ENCODE results near the gene HYOU1. TPM values are rescaled to one million over a fixed set of nuclear protein-coding genes. Genes with fewer than 3 reads are reported as not detected.

Gene HYOU1
- total RNA-seq, 2 experiments from 2014 or later, result 76.5 to 81.4 TPM

GRCh38 chr11:119056421-119056999 is 495 bp downstream of the HYOU1 start:
- Mint-ChIP-seq H3K27ac (peak overlapping the region; percentile 80), H3K4me1 (ENCODE audit: low read depth) (peaks cover 36% of the 10 kb centered on the region), H3K36me3 (ENCODE audit: low read depth) (peaks cover 63% of the 10 kb centered on the region), H3K27me3 (no peaks in the 10 kb centered on the region), H3K9me3 (no peaks in the 10 kb centered on the region), H3K4me3 (peak overlapping the region; percentile 99)
- Histone ChIP-seq H3K9me3 (ENCODE audit: control insufficient read depth in 1 of 2, insufficient read depth in 1 of 2, low read length in 2 of 2) (no peaks in the 10 kb centered on the region), H3K36me3 (ENCODE audit: insufficient read depth, low read length) (peaks cover 44% of the 10 kb centered on the region), H3K4me3 (ENCODE audit: low read length) (peak overlapping the region; percentile 69), H3K27me3 (ENCODE audit: control insufficient read depth in 1 of 2, insufficient read depth in 2 of 2, low read length in 2 of 2) (no peaks in the 10 kb centered on the region), H3K4me1 (ENCODE audit: insufficient read depth, low read length) (peaks cover 39% of the 10 kb centered on the region), H3K27ac (ENCODE audit: low read depth in 1 of 2, low read length in 2 of 2) (peak overlapping the region; percentile 67 to 83)
- peak in 12 of 14 experiments; percentile 12 to 82 (median 45) for DNase-seq
- no peak for TF ChIP-seq CTCF (IDR thresholded peaks at IDR 0.05)
- ATAC-seq (ENCODE audit: poor library complexity), result peak; percentile 10
- ChIA-PET CTCF (interaction anchor here (0.7 to 2.9 kb wide), 9 partner anchors 9 to 150 kb away, joined by 3 to 22 read pairs (median 3); partner anchors contain the start of genes CBL, HINFP, SLC37A4 and TRAPPC4), POLR2A (interaction anchor here (0.6 to 3.5 kb wide), 21 partner anchors 9 to 265 kb away, joined by 3 to 38 read pairs (median 4); partner anchors contain the start of genes C2CD2L, CENATAC, DPAGT1 and HINFP)
- intact Hi-C loops (cut with DNase I, micrococcal nuclease), result loop anchor here (1.0 to 2.0 kb wide), 3 partner anchors 10 to 38 kb away; partner anchors contain the start of gene SLC37A4 (in 1 of the 2)

GRCh38 chr11:119055901-119056300 is 1.1 kb downstream of the HYOU1 start:
- Mint-ChIP-seq H3K36me3 (ENCODE audit: low read depth) (peaks cover 69% of the 10 kb centered on the region), H3K4me1 (ENCODE audit: low read depth) (peaks cover 36% of the 10 kb centered on the region), H3K9me3 (no peaks in the 10 kb centered on the region), H3K27ac (peak overlapping the region; percentile 80), H3K27me3 (no peaks in the 10 kb centered on the region), H3K4me3 (peak overlapping the region; percentile 99)
- Histone ChIP-seq H3K27me3 (ENCODE audit: control insufficient read depth in 1 of 2, insufficient read depth in 2 of 2, low read length in 2 of 2) (no peaks in the 10 kb centered on the region), H3K36me3 (ENCODE audit: insufficient read depth, low read length) (peaks cover 50% of the 10 kb centered on the region), H3K9me3 (ENCODE audit: control insufficient read depth in 1 of 2, insufficient read depth in 1 of 2, low read length in 2 of 2) (no peaks in the 10 kb centered on the region), H3K4me3 (ENCODE audit: low read length) (peak overlapping the region; percentile 69), H3K27ac (ENCODE audit: low read depth in 1 of 2, low read length in 2 of 2) (peak overlapping the region; percentile 67 to 83), H3K4me1 (ENCODE audit: insufficient read depth, low read length) (peaks cover 42% of the 10 kb centered on the region)
- ChIA-PET CTCF (interaction anchor here (1.1 to 2.9 kb wide), 6 partner anchors 9 to 43 kb away, joined by 3 to 22 read pairs (median 4); partner anchors contain the start of genes SLC37A4, TRAPPC4 and VPS11), POLR2A (interaction anchor here (0.8 to 3.5 kb wide), 15 partner anchors 9 to 264 kb away, joined by 3 to 38 read pairs (median 4); partner anchors contain the start of genes C2CD2L, CENATAC, DPAGT1 and HINFP)
- DNase-seq, result peak in 4 of 14 experiments; percentile 4 to 45 (median 26)
- TF ChIP-seq CTCF (IDR thresholded peaks at IDR 0.05), result no peak
- no peak for ATAC-seq (ENCODE audit: poor library complexity)
- intact Hi-C loops (cut with DNase I, micrococcal nuclease), result loop anchor here (1.0 to 2.0 kb wide), 3 partner anchors 10 to 39 kb away; partner anchors contain the start of gene SLC37A4 (in 1 of the 2)

GRCh38 chr11:119054418-119054817 is 2.6 kb downstream of the HYOU1 start:
- Histone ChIP-seq H3K36me3 (ENCODE audit: insufficient read depth, low read length) (peaks cover 62% of the 10 kb centered on the region), H3K27me3 (ENCODE audit: control insufficient read depth in 1 of 2, insufficient read depth in 2 of 2, low read length in 2 of 2) (no peaks in the 10 kb centered on the region), H3K4me1 (ENCODE audit: insufficient read depth, low read length) (peaks cover 43% of the 10 kb centered on the region), H3K4me3 (ENCODE audit: low read length) (no peak overlapping the region), H3K27ac (ENCODE audit: low read depth in 1 of 2, low read length in 2 of 2) (no peak overlapping the region), H3K9me3 (ENCODE audit: control insufficient read depth in 1 of 2, insufficient read depth in 1 of 2, low read length in 2 of 2) (no peaks in the 10 kb centered on the region)
- Mint-ChIP-seq H3K27ac (no peak overlapping the region), H3K9me3 (no peaks in the 10 kb centered on the region), H3K36me3 (ENCODE audit: low read depth) (peaks cover 84% of the 10 kb centered on the region), H3K4me3 (peak overlapping the region; percentile 65), H3K27me3 (no peaks in the 10 kb centered on the region), H3K4me1 (ENCODE audit: low read depth) (peaks cover 40% of the 10 kb centered on the region)
- TF ChIP-seq CTCF (IDR thresholded peaks at IDR 0.05), result no peak
- intact Hi-C loops (cut with DNase I, micrococcal nuclease), result loop anchor here in 1 of 2 experiments (5.0 kb wide), 1 partner anchor 187 kb away; no protein-coding TSS in a partner anchor
- ChIA-PET CTCF (no interaction called here), POLR2A (no interaction called here)
- ATAC-seq (ENCODE audit: poor library complexity), result no peak
- no peak for DNase-seq
